Loucy (cell line): ENCODE measurements around the gene DRD3.

ENCODE experiments used
- EZH2phosphoT487 ChIP-seq: fragments of 200-600 bp; IDR thresholded peaks from 2 replicates; pipeline ENCODE4 v1.6.1; 2018; ENCODE audit warnings: antibody characterized with exemption, mild to moderate bottlenecking, moderate library complexity, borderline replicate concordance
- TF ChIP-seq, protein P1 (sequence below): fragments of 200-600 bp; sonication (generic); conservative IDR thresholded peaks from 2 replicates; pipeline ENCODE4 v1.5.1; 2014; ENCODE audit warnings: mild to moderate bottlenecking, antibody characterized with exemption, low read length

DNA sequence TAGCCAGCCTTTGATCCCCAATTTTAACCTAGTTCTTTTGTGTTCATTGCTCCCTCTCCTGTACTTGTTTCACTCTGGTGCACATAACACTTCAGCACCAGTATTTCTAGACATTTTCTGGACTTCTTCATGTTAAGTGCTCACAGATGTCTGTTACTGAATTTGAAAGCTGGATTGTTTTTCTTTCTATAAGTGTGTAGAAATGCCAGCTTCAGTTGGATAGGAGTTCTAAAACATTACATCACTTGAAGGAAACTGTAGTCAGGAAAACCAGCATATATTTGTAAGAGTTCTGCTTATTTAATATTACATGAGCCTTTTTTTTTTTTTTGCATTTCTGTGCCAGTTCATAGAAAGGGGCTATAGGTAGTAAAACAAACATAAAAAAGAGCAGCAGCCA lies 100.7 kb downstream of the DRD3 start:
- TF ChIP-seq, protein P1, sequence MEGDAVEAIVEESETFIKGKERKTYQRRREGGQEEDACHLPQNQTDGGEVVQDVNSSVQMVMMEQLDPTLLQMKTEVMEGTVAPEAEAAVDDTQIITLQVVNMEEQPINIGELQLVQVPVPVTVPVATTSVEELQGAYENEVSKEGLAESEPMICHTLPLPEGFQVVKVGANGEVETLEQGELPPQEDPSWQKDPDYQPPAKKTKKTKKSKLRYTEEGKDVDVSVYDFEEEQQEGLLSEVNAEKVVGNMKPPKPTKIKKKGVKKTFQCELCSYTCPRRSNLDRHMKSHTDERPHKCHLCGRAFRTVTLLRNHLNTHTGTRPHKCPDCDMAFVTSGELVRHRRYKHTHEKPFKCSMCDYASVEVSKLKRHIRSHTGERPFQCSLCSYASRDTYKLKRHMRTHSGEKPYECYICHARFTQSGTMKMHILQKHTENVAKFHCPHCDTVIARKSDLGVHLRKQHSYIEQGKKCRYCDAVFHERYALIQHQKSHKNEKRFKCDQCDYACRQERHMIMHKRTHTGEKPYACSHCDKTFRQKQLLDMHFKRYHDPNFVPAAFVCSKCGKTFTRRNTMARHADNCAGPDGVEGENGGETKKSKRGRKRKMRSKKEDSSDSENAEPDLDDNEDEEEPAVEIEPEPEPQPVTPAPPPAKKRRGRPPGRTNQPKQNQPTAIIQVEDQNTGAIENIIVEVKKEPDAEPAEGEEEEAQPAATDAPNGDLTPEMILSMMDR, result no peak
- no peak for TF ChIP-seq EZH2phosphoT487
